NCI-H1436 (cell line): ENCODE data around the gene SLC6A6.

Experiments
- DNase-seq: peaks from one replicate; lab custom pipeline; 2025; lab: John Stamatoyannopoulos, UW

Gene SLC6A6

GRCh38 chr3:14402304-14402811 is at the start of gene SLC6A6:
Gene SLC6A6, plus strand, starts transcription at chr3:14402606. Its CDS starts 41,029 bp downstream, at chr3:14443635.
- peak; percentile 86 for DNase-seq

GRCh38 chr3:14353502-14353901 is 48.9 kb upstream of the SLC6A6 start:
- DNase-seq, result no peak

DNA sequence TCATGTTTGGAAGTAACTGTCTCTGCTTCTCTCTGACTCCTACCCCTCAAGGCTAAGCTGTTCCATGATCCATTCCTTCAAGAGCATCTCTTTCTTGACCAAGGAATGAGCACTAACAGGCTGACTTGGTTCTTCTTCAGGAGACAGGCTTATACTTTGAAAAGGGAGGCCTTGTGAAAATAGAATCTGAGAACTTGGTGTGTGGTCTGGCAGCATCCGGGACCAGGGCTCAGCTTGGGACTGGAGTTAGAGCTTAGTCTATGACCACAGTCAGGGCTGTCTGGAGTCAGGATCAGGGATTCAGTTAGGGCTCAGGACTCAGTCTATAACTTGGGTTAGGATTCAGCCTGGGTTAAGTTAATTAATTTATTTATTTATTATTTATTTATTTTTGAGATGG is 44.9 kb upstream of the SLC6A6 start:
- no peak for DNase-seq

GRCh38 chr3:14358426-14359211 is 43.8 kb upstream of the SLC6A6 start:
- DNase-seq, result no peak

GRCh38 chr3:14359348-14359747 is 43.1 kb upstream of the SLC6A6 start:
- no peak for DNase-seq

GRCh38 chr3:14360123-14360881 is 42.1 kb upstream of the SLC6A6 start:
- no peak for DNase-seq

DNA sequence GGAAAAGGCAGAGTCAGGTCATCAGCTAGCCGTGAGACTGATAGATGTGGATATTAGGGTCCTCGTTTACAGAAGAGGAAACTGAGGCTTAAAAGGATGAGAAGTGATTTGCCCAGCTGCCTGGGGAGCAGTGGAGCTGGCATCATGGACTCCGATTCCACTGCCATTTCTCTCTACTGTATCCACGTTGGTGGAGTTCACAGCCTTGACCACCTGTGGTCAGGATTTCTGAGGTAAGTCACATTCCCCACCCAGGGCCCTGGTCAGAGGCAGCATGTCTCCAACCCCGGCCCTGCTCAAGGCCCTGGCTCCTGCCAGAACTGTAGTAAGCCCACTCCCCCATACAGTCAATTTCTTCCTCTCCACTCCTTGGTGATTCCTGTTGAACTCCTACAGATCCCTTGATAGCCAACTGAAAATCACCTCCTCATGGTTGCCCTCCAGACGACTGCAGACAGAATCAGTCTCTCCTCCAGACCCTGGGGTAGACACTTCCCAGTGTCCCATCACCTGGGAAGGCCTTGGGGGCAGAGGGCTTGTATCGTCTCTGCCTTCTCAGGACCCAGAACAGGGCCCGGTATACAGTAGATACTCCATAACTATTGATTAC is 41.2 kb upstream of the SLC6A6 start:
- no peak for DNase-seq

DNA sequence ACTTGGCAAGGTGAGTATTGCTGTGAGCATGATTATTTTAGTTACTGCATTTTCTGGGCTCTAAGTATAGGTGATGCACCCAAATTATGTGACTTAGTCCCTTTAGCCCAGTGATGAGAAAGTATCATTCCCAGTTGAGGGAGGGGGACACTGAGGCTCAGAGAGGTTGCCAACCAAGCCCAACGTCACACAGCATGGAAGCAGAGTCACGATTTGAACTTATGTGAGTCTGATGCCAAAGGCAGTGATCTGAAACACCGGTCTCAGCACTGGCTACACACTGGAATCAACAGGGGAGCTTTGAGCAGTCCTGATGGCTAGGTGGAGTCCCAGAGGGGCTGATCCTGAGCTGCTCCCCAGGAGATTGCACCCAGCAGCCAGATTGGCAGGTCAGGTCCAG is 39.5 kb upstream of the SLC6A6 start:
- no peak for DNase-seq

- no peak for DNase-seq
Observed at GRCh38 chr3:14363379-14363778, 39.0 kb upstream of the SLC6A6 start.

DNA sequence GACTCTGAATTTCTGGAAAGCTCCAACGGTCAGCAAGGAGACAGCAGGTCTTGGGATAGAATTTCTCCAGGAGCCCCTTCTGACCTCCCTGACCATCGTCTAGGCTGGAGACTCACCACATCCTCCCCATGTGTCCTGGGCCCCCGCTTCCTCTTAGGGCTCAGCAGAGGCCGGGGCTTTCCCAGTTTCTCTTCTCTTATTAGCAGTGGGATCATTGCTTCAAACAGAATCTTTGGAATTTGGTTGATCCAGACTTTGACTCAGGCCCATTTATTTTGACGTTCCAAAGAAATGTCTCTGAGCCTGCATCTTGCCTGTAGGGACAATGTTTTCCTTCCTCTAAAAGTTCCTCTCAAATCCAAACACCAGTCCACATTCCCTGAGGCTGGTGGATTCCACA is 38.4 kb upstream of the SLC6A6 start:
- DNase-seq, result no peak

DNA sequence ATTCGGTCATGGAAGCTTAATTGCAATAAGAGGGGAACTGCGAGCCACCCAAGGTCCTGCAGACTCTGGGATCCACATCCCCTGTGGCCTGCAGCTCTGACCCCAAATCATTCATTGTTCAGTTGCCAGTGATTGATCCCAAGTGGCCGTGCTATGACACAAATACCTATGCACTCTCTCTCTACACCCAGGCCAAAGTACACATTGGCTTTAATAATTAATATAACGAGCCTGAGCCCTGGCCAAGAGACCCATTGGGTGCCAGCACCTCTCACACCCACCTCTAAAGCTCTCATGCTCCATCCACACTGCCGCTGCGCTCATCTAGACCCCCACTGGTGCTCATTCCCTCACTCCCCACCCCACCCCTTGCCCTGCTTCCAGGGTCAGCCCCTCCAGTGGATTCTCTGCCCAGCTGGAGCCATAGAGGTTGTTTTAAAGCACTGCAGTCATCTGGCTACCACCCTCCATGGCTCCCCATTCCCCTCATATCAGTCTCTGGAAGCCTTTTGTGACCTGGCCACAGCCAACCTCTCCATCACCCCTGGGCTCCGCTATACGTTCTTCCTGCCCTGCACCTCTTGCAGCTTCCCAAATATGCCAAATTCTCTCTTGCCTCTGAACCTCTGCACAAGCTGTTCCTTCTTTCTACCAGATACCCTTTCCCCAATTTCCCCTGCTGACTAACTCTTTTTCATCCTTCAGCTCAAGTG is 37.7 kb upstream of the SLC6A6 start:
- no peak for DNase-seq

GRCh38 chr3:14366248-14366647 is 36.2 kb upstream of the SLC6A6 start:
- DNase-seq, result no peak

GRCh38 chr3:14366915-14367823 is 35.2 kb upstream of the SLC6A6 start:
- no peak for DNase-seq

GRCh38 chr3:14368146-14368545 is 34.3 kb upstream of the SLC6A6 start:
- DNase-seq, result no peak

GRCh38 chr3:14368885-14369284 is 33.5 kb upstream of the SLC6A6 start:
- no peak for DNase-seq

- peak; percentile 10 for DNase-seq
Observed at GRCh38 chr3:14369675-14370669, 32.4 kb upstream of the SLC6A6 start.

DNA sequence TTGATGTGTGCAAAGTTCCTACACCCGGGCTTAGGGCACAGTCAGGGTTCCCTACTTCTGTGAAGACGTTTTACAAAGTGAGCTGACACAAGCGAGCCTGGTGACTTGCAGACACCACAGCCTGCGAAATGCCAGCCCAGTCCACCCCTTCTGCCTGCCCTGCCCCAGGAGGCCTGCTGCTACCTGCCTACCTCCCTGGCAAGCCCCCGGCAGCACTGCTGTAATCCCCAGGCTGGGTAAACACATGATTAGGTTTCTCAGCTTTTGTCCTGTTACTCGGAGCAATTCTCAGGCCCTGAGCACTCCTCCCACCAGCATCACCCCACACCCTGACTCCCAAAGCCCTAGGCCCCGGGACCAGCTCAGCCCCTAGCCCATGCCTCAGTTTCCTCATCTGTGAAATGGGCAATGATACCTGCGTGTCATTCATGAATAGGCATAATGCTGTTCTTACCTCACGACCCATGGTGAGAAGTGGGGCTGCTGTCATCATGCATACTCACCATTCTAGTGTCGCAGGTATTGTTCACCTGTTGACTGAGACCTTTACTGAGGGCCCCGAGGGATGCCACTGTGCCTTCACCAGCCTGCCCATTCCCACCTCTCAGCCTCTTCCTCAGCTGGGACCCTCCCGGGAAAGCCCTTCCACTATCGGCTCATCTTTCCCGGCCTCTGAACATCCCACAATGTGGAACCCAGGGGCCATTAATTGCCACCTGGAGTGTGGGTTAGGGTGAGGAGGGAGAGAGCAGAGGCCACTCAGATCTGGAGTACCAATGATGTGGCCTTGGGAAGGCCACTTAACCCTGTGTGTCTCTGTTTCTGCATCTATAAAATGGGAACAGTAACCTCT is 31.5 kb upstream of the SLC6A6 start:
- DNase-seq, result peak; percentile 3

DNA sequence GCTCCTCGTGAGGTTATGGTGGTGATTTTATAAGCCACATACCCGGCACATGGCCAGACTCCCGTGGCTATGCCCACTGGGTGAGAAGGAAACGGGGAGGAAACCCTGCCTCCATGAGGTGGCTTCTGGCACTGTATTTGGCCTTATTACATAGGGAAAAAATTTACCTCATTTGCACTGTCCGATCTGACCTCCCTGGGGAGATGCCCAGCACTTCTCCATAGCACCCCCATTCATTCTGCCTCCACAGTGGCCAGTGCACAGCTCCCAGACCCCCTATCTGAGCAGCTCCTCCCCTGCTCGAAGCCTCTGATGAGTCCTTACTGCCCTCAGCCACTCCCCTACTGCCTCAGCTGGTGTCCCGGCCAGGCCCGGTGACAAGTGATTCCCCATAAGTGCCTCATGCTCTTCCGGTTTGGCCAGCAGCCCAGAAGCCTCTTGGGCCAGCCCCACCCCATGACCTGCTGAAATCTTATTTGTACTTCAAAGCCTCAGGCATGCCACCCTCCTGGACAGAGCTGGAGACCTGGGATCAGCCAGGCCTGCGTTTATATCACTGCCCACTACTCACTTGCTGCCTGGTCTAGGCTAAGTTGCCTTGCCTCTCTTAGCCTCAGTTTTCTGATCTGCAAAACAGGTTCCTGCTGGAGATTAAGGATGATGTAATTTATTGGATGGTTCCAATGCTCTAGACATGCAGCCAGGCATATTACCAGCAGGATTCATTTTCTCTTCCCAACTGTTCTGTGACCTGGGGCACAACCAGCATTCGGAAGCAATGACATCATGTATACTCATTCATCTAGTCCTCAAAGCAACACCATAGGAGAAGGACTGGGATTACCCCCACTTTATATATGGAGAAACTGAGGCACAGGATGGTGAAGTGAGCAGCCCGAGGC is 30.6 kb upstream of the SLC6A6 start:
- peak; percentile 15 for DNase-seq
